CMK (cell line): ENCODE results near the gene PLPPR1.
"Not testable (repeated sequence)": the region's sequence is repeated elsewhere in the genome, so short reads cannot be mapped to it uniquely, and the experiment has no call there.

Experiments used
- DNase-seq: peaks from one replicate; pipeline ENCODE4 v3.0.0-alpha.2; 2010; ENCODE audit warnings: low read depth

The PLPPR1 gene

GRCh38 chr9:101291043-101291442 is 262.5 kb downstream of the PLPPR1 start:
- DNase-seq: not testable (repeated sequence)

GRCh38 chr9:101299901-101300300 is 271.4 kb downstream of the PLPPR1 start:
- no peak for DNase-seq

- DNase-seq: no peak
These were observed 278.5 kb downstream of the PLPPR1 start for GRCh38 chr9:101307051-101307450.

- no peak for DNase-seq
These were observed 279.1 kb downstream of the PLPPR1 start for GRCh38 chr9:101307524-101308213.

GRCh38 chr9:101309139-101309538 is 280.6 kb downstream of the PLPPR1 start:
- DNase-seq: no peak

- no peak for DNase-seq
These were observed 282.7 kb downstream of the PLPPR1 start for GRCh38 chr9:101311191-101311590.

- peak; percentile 42 for DNase-seq
These were observed 283.4 kb downstream of the PLPPR1 start for GRCh38 chr9:101311758-101312420.

GRCh38 chr9:101312661-101313060 is 284.1 kb downstream of the PLPPR1 start:
- DNase-seq: no peak

GRCh38 chr9:101315112-101315450 is 286.6 kb downstream of the PLPPR1 start:
- no peak for DNase-seq

GRCh38 chr9:101317735-101318134 is 289.2 kb downstream of the PLPPR1 start:
- no peak for DNase-seq

- DNase-seq: no peak
These were observed 294.6 kb downstream of the PLPPR1 start for GRCh38 chr9:101323129-101323528.

- DNase-seq: no peak
These were observed 295.8 kb downstream of the PLPPR1 start for GRCh38 chr9:101324245-101324804.

- no peak for DNase-seq
These were observed 296.5 kb downstream of the PLPPR1 start for GRCh38 chr9:101325053-101325452.

GRCh38 chr9:101326035-101326434 is 297.5 kb downstream of the PLPPR1 start:
- no peak for DNase-seq

- DNase-seq: no peak
These were observed 298.0 kb downstream of the PLPPR1 start for GRCh38 chr9:101326501-101326900.

GRCh38 chr9:101327422-101327909 is 298.9 kb downstream of the PLPPR1 start:
- peak; percentile 22 for DNase-seq

GRCh38 chr9:101332362-101332761 is 303.8 kb downstream of the PLPPR1 start:
- DNase-seq: no peak

- no peak for DNase-seq
These were observed 305.0 kb downstream of the PLPPR1 start for GRCh38 chr9:101333490-101333889.

GRCh38 chr9:101333926-101334702 is 305.6 kb downstream of the PLPPR1 start:
- DNase-seq: no peak

GRCh38 chr9:101336091-101336490 is 307.6 kb downstream of the PLPPR1 start:
- DNase-seq: no peak

GRCh38 chr9:101337237-101337636 is 308.7 kb downstream of the PLPPR1 start:
- no peak for DNase-seq

GRCh38 chr9:101341958-101342357 is 313.4 kb downstream of the PLPPR1 start:
- no peak for DNase-seq

GRCh38 chr9:101342595-101342994 is 314.1 kb downstream of the PLPPR1 start:
- no peak for DNase-seq
